T-helper 2 cell (primary cell): ENCODE measurements around the gene GNPTG.

ENCODE experiments used
- DNase-seq, 5 experiments: peaks; one replicate each; pipeline versions ENCODE4 v3.0.0 to v3.0.0-alpha.2; 2012 to 2022
- total RNA-seq, 2 donors: gene quantifications; one replicate each; lab custom pipeline; 2026; lab: John Stamatoyannopoulos, UW

GNPTG gene
- total RNA-seq, result 26.2 to 30.1 reads per million in 2 donors

- DNase-seq, result peak; percentile 72 to 93 (median 79)
Observed at GRCh38 chr16:1351582-1352362, at the start of gene GNPTG, which contains the start of gene TSR3. TSS of gene GNPTG (plus strand) at chr16:1351931. CDS start at chr16:1351966, 35 bp downstream. TSS of gene TSR3 (minus strand) at chr16:1351878. CDS start at chr16:1351804, 74 bp downstream.

- DNase-seq, result no peak
Observed at GRCh38 chr16:1305823-1306222, 45.9 kb upstream of the GNPTG start.

- no peak for DNase-seq
Observed at GRCh38 chr16:1306334-1306733, 45.4 kb upstream of the GNPTG start.

GRCh38 chr16:1308036-1308976, 43.4 kb upstream of the GNPTG start:
- DNase-seq, result peak in 1 of 5 experiments; percentile 70

- DNase-seq, result peak; percentile 90 to 99 (median 94)
Observed at GRCh38 chr16:1308977-1309885, 42.5 kb upstream of the GNPTG start, which contains the start of gene UBE2I. TSS of gene UBE2I (plus strand) at chr16:1309636. CDS start at chr16:1314031, 4,395 bp downstream.

GRCh38 chr16:1309888-1310831, 41.6 kb upstream of the GNPTG start:
- DNase-seq, result peak; percentile 39 to 69 (median 46)

- DNase-seq, result peak in 1 of 5 experiments; percentile 68
Observed at GRCh38 chr16:1310832-1311200, 40.9 kb upstream of the GNPTG start.

GRCh38 chr16:1311212-1311737, 40.5 kb upstream of the GNPTG start:
- no peak for DNase-seq

- no peak for DNase-seq
Observed at GRCh38 chr16:1311738-1312466, 39.8 kb upstream of the GNPTG start.

GRCh38 chr16:1312467-1312816, 39.3 kb upstream of the GNPTG start:
- DNase-seq, result no peak

GRCh38 chr16:1312903-1313302, 38.8 kb upstream of the GNPTG start:
- DNase-seq, result no peak

GRCh38 chr16:1313721-1314369, 37.9 kb upstream of the GNPTG start:
- no peak for DNase-seq

GRCh38 chr16:1314399-1315068, 37.2 kb upstream of the GNPTG start:
- DNase-seq, result no peak

- no peak for DNase-seq
Observed at GRCh38 chr16:1315081-1316032, 36.4 kb upstream of the GNPTG start.

GRCh38 chr16:1316033-1316405, 35.7 kb upstream of the GNPTG start:
- DNase-seq, result no peak

- DNase-seq, result no peak
Observed at GRCh38 chr16:1317479-1318267, 34.1 kb upstream of the GNPTG start.

- DNase-seq, result no peak
Observed at GRCh38 chr16:1318268-1318545, 33.5 kb upstream of the GNPTG start.
